HG02970 (cell line): ENCODE measurements around the gene C20orf141.
"Not testable (repeated sequence)": the region's sequence is repeated elsewhere in the genome, so short reads cannot be mapped to it uniquely, and the experiment has no call there.

Experiments used
- ATAC-seq: cut with Tn5 transposase; IDR thresholded peaks from one replicate; pipeline ENCODE4 v1.9.1; 2021; ENCODE audit warnings: mild to moderate bottlenecking, moderate library complexity, moderate number of reproducible peaks; ENCODE audit not compliant: unreplicated experiment, low FRiP score

The C20orf141 gene

GRCh38 chr20:2799271-2799670 is 15.5 kb upstream of the C20orf141 start:
- no peak for ATAC-seq

- no peak for ATAC-seq
Observed at GRCh38 chr20:2799688-2800520, 14.9 kb upstream of the C20orf141 start.

GRCh38 chr20:2800521-2801285 is 14.1 kb upstream of the C20orf141 start, which contains the start of gene CPXM1:
TSS of gene CPXM1 (minus strand) at chr20:2800627. CDS start at chr20:2800572, 55 bp downstream.
- ATAC-seq: no peak

GRCh38 chr20:2801286-2801728 is 13.5 kb upstream of the C20orf141 start:
- no peak for ATAC-seq

- ATAC-seq: no peak
Observed at GRCh38 chr20:2804041-2804828, 10.6 kb upstream of the C20orf141 start.

- no peak for ATAC-seq
Observed at GRCh38 chr20:2804852-2805688, 9.7 kb upstream of the C20orf141 start.

- ATAC-seq: no peak
Observed at GRCh38 chr20:2805689-2806350, 9.0 kb upstream of the C20orf141 start.

- ATAC-seq: no peak
Observed at GRCh38 chr20:2806351-2806701, 8.5 kb upstream of the C20orf141 start.

GRCh38 chr20:2807019-2807418 is 7.8 kb upstream of the C20orf141 start:
- no peak for ATAC-seq

- not testable (repeated sequence) for ATAC-seq
Observed at GRCh38 chr20:2807929-2808328, 6.9 kb upstream of the C20orf141 start.

GRCh38 chr20:2809690-2810089 is 5.1 kb upstream of the C20orf141 start:
- ATAC-seq: no peak

- ATAC-seq: no peak
Observed at GRCh38 chr20:2812189-2812588, 2.6 kb upstream of the C20orf141 start.

- ATAC-seq: no peak
Observed at GRCh38 chr20:2814076-2814475, 711 bp upstream of the C20orf141 start.

GRCh38 chr20:2815242-2815900 is 584 bp downstream of the C20orf141 start:
- ATAC-seq: no peak

- ATAC-seq: no peak
Observed at GRCh38 chr20:2816030-2816582, 1.3 kb downstream of the C20orf141 start, which contains the start of gene TMEM239. TSS of gene TMEM239 (plus strand) at chr20:2816364. CDS start at chr20:2816555, 191 bp downstream.

- ATAC-seq: no peak
Observed at GRCh38 chr20:2816583-2817340, 2.0 kb downstream of the C20orf141 start.

GRCh38 chr20:2817341-2817726 is 2.5 kb downstream of the C20orf141 start:
- no peak for ATAC-seq
